KBM-7 (cell line): ENCODE data around the gene PKDREJ.
"Not testable (repeated sequence)": the region's sequence is repeated elsewhere in the genome, so short reads cannot be mapped to it uniquely, and the experiment has no call there.

Source experiments
- DNase-seq: peaks from one replicate; pipeline ENCODE4 v3.0.0-alpha.2; 2015
- in situ Hi-C: fragments of 300-500 bp; cut with MboI; formaldehyde crosslinking; loops from 2 replicates; pipeline ENCODE4 v1.14.3; 2020; ENCODE audit warnings: low sequenced_read_pairs, low pct_unique_long_range_greater_than_20kb, mixed read lengths

Gene PKDREJ

GRCh38 chr22:46272762-46273431 is 9.8 kb upstream of the PKDREJ start:
- no peak for DNase-seq
- in situ Hi-C loops = no loop called here

GRCh38 chr22:46272196-46272595 is 9.1 kb upstream of the PKDREJ start:
- in situ Hi-C loops = no loop called here
- DNase-seq = no peak

DNA sequence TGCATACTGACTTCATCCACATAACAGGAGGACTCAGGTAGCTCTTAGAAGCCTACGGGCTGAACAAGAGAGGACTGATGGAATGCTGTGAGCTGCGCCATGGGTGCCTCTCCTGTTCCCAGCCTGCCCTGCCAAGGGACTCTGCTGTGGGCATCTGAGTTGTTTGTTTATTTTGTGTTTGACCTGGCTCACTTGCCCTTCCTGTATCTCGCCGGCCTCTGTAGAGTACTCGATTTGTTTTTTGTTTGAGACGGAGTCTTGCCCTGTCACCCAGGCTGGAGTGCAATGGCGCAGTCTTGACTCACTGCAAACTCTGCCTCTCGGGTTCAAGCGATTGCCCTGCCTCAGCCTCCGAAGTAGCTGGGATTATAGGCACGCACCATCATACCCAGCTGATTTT is 6.4 kb upstream of the PKDREJ start:
- in situ Hi-C loops = no loop called here

GRCh38 chr22:46267431-46268279 is 4.5 kb upstream of the PKDREJ start, which contains the start of gene TTC38:
TSS of gene TTC38 (plus strand) at chr22:46268008. CDS start at chr22:46268040, 32 bp downstream.
- in situ Hi-C loops = no loop called here
- DNase-seq = peak; percentile 67

More for the DNA sequence above, 6.4 kb upstream of the PKDREJ start:
- no peak for DNase-seq

- DNase-seq, in situ Hi-C loops: not testable (repeated sequence)
These were observed 2.5 kb upstream of the PKDREJ start for GRCh38 chr22:46265627-46266026.

- DNase-seq, in situ Hi-C loops: not testable (repeated sequence)
These were observed 1.4 kb upstream of the PKDREJ start for GRCh38 chr22:46264520-46264919.

GRCh38 chr22:46262449-46263215 is 511 bp downstream of the PKDREJ start:
- DNase-seq = no peak
- in situ Hi-C loops = no loop called here

DNA sequence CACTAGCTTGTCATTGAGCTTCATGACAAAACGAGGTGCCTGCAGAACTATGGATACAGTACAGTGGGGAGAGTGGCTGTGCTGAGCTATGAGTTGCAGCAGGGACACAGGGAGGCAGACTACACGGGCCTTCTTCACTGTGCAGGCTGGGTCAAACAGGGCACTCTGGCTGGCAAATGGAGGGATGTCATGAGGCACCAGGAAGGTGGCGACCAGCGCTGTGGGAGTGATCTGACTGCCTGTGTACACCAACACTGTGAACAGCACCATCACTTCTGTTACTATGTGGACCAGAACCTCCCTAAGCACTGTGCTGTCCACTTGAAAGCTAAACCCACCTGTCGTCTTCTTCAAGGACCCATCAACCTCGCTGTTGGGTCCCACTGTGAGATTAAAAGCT is 3.1 kb downstream of the PKDREJ start:
- DNase-seq = no peak
- in situ Hi-C loops = no loop called here

GRCh38 chr22:46259374-46259773 is 3.8 kb downstream of the PKDREJ start:
- no peak for DNase-seq
- in situ Hi-C loops = no loop called here

GRCh38 chr22:46256358-46256958 is 6.7 kb downstream of the PKDREJ start:
- in situ Hi-C loops = no loop called here
- DNase-seq = no peak

DNA sequence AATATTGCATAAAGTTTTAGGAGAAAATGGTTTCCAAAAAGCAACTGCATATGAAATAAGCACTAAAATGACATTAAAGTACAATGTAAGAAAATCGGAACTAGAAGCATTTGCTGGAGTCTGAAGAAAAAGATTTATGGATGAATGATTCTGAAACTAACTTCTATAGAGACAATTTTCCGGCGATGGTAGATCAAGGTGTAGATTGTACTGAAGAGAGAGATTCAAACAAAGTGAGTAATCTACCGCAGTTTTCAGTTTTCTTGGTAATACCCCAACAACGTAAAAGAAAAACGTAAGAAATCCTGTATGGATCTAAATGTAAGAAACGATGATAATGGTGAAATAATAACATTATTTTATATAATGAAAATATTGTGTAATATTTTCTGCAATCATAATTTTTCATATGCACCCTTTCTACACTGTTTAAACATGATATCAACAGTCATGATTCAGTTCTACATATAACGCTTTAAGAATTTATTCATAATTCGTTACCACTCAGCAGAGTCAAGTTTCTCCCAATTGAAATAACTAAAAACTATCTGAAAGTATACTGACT is 11.2 kb downstream of the PKDREJ start:
- DNase-seq = no peak
- in situ Hi-C loops = no loop called here

DNA sequence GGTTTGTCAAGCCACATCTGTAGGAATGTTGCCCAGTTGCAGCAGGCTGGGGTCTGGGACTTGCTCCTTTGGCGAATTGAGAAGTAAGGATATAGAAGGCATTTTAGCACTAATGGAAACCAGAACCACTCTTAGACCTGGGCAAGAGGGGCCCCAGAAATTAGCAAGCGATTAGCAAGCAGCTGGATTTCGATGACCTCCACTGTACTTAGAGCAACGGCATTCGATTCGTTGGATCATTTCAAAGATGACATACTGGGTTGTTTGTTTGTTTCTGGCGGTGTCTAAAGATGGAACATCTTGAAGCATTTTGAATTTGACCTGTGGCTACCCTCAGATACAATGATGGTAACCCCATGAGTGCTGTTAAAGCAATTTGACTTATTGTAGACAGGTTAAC is 11.9 kb downstream of the PKDREJ start:
- in situ Hi-C loops = no loop called here
- DNase-seq = no peak

DNA sequence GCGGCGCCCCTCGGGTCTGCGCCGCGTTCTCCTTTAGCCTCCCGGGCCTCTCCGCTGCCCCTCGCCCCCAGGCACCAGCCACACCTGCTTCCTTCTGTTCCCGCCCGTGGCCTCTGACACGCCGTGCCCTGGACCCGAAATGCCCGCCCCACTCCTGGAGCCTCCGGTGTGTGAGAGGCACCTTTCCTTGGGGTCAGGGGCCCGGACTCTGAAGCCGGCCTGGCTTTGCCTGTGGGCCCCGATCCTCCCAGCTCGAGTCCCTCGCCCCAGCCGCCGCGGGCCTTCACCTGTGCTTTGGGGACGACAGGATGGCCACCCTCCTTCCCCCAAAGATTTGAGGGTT is 12.4 kb downstream of the PKDREJ start:
- in situ Hi-C loops = no loop called here
- no peak for DNase-seq

- DNase-seq = peak; percentile 91
- in situ Hi-C loops = no loop called here
These were observed 12.9 kb downstream of the PKDREJ start, which contains the start of gene CDPF1 for GRCh38 chr22:46250035-46250782. TSS of gene CDPF1 (minus strand) at chr22:46250293. CDS start at chr22:46248284, 2,009 bp downstream.

GRCh38 chr22:46247443-46247975 is 15.6 kb downstream of the PKDREJ start:
- DNase-seq = no peak
- in situ Hi-C loops = no loop called here

DNA sequence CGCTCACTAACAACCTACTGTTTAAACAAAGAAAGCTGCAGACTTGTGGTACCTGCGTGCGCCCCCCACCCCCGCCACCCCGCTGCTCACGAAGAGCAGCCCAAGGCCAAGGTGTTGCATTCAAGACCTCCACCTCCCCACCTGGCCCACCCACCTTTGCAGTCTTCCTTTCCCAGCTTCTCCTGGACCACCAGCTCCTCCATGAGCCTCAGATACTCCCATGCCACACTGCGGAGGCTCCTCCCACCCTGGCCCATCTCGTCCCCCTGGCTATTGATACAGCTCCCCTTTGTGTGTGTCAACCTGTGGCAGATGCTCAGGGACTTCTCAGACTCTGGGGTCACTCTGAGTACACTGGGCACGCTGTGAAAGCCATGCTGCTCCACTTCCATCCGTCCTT is 17.0 kb downstream of the PKDREJ start:
- no peak for DNase-seq
- in situ Hi-C loops = no loop called here

GRCh38 chr22:46245511-46245910 is 17.6 kb downstream of the PKDREJ start:
- in situ Hi-C loops = no loop called here

GRCh38 chr22:46244771-46245170 is 18.4 kb downstream of the PKDREJ start:
- no peak for DNase-seq
- in situ Hi-C loops = no loop called here

More at GRCh38 chr22:46245511-46245910, 17.6 kb downstream of the PKDREJ start:
- no peak for DNase-seq
